NOMO-1 treated with DMSO at 0.1 percent for 48 hours (cell line): ENCODE results near the gene DPYSL4.
"Not testable (repeated sequence)": the region's sequence is repeated elsewhere in the genome, so short reads cannot be mapped to it uniquely, and the experiment has no call there.

Experiments
- DNase-seq: peaks from one replicate; lab custom pipeline; 2025; ENCODE audit not compliant: unreplicated experiment; lab: John Stamatoyannopoulos, UW

The DPYSL4 gene

GRCh38 chr10:132149271-132149670 lies 37.5 kb upstream of the DPYSL4 start:
- DNase-seq = no peak

GRCh38 chr10:132149917-132150316 lies 36.8 kb upstream of the DPYSL4 start:
- DNase-seq = no peak

- no peak for DNase-seq
Observed at GRCh38 chr10:132150777-132151176, 36.0 kb upstream of the DPYSL4 start.

DNA sequence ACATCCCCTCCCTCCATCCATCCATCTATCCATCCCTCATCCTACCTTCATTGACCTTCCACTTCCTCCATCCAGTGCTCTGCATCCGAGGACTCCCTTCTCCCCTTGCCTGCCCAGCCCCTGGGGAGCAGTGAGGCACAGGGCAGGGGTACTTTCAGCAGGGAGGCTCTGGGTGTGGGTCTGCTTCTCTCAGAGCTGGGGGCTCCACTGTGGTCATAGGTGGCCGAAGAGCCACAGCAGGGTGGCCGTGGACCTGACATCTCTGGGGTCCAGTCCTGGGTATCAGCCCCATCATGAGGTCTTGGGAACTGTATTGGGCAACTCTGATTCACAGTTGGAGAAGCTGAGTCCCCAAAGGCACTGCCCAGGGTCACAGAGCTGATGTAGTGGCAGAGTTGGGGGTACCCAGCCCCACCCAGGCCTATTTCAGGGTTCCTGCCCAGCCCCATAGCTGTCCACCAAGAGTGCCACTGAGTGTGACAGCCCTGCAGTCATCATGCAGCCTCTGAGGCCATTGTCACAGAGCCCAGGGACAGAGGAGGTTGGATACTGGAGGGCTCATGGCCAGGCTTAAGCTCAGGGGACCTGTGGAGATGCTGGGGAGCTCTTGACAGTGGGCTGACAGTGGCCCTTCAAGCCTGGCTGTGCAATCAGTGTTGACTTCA lies 35.3 kb upstream of the DPYSL4 start:
- DNase-seq = no peak

GRCh38 chr10:132151951-132152505 lies 34.7 kb upstream of the DPYSL4 start:
- no peak for DNase-seq

- no peak for DNase-seq
Observed at GRCh38 chr10:132152896-132153580, 33.7 kb upstream of the DPYSL4 start.

DNA sequence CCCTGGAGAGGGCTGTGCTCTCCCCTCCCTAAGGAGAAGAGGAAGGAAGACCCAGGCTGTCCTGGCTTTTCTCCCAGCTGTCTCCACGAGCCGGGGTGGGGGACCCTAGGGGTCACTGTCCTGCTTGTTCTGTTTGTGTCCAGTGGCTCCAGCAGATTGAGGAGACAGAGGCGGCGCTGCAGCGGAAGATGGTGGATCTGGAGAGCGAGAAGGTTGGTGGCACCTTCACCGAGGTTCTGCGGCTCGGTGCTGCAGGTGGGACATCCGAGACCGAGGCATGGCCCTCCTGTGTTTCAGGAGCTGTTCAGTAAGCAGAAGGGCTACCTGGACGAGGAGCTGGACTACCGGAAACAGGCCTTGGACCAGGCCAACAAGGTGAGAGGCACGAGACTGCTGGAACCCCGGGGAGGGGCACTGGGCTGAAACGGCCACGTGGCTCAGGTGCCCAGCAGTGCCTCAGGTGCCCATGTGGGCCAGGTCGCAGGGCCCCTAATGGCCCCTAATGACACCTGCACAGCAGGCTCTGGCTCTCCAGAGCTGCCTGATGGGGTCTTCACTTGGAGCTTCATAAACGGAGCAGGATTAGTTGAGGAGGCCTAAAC lies 33.0 kb upstream of the DPYSL4 start:
- no peak for DNase-seq

DNA sequence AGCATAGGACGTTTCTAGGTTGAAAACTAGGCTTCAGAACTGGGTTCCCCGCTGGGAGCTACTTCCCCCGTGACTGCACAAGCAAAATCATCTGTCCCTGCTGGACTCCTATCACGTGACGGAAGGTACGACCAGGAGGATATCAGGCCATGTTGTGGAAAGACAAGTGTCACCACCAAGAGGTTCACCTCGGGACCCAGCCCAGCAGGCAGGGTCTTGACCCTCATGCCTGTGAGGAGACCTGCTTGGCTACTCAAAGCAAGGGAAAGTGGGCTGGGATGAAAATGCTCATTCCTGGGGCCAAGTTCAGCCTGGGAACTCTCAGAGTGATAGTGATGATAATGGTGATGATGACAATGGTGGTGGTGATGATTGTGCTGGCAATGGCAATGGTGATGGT lies 32.3 kb upstream of the DPYSL4 start:
- no peak for DNase-seq

- DNase-seq = no peak
Observed at GRCh38 chr10:132154931-132155330, 31.8 kb upstream of the DPYSL4 start.

DNA sequence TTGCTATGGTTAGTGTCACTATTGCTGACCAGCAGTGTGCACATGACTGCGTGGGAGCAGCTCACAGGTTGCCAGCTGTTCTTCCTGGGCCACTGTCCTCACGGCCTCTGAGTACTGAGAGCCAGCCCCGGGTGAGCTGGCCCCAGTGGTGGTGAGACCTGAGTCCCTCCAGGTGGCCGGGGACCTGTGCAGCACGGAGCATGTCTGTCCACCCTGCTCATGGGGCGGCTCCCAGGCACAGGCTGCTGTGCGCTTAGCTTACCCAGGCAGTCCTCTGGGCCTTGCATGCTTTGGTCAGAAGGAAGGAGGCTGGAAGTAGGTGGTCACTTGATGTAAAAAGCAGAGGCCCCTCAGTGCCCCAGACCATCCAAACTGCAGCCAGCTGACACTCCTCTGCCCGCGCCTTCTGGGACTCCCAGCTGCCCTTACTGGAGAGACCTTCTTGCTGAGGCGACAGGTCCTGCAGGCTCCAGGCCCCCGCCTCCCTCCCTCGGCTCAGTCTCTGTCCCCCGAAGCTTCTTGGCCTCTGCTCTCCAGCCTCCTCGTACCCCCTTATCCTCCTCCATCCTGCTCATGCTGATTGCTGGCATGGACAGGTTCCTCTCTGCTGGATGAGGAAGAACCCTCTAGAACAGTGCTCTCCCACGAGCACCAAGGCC lies 30.9 kb upstream of the DPYSL4 start:
- DNase-seq = no peak

GRCh38 chr10:132156382-132156781 lies 30.4 kb upstream of the DPYSL4 start:
- no peak for DNase-seq

GRCh38 chr10:132157101-132157500 lies 29.6 kb upstream of the DPYSL4 start:
- DNase-seq = no peak

- DNase-seq = no peak
Observed at GRCh38 chr10:132158122-132158741, 28.5 kb upstream of the DPYSL4 start.

DNA sequence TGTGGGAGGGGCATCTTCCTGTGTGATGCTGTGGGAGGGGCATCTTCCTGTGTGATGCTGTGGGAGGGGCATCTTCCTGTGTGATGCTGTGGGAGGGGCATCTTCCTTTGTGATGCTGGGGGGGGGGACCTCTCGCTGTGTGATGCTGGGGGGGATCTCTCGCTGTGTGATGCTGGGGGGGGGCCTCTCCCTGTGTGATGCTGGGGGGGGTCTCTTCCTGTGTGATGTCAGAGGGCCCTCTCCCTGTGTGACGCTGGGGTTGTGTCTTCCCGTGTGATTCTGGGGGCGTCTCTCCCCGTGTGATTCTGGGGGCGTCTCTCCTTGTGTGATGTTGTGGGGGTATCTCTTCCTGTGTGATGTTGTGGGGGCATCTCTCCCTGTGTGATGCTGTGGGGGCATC lies 27.9 kb upstream of the DPYSL4 start:
- DNase-seq = no peak

GRCh38 chr10:132159302-132160230 lies 27.2 kb upstream of the DPYSL4 start:
- not testable (repeated sequence) for DNase-seq

DNA sequence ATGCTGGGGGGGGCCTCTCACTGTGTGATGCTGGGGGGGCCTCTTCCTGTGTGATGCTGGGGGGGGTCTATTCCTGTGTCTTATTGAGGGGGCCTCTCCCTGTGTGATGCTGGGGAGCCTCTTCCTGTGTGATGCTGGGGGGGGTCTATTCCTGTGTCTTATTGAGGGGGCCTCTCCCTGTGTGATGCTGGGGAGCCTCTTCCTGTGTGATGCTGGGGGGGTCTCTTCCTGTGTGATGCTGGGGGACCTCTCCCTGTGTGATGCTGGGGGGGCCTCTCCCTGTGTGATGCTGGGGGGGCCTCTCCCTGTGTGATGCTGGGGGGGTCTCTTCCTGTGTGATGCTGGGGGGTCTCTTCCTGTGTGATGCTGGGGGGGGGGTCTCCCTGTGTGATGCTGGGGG lies 26.5 kb upstream of the DPYSL4 start:
- DNase-seq = not testable (repeated sequence)

DNA sequence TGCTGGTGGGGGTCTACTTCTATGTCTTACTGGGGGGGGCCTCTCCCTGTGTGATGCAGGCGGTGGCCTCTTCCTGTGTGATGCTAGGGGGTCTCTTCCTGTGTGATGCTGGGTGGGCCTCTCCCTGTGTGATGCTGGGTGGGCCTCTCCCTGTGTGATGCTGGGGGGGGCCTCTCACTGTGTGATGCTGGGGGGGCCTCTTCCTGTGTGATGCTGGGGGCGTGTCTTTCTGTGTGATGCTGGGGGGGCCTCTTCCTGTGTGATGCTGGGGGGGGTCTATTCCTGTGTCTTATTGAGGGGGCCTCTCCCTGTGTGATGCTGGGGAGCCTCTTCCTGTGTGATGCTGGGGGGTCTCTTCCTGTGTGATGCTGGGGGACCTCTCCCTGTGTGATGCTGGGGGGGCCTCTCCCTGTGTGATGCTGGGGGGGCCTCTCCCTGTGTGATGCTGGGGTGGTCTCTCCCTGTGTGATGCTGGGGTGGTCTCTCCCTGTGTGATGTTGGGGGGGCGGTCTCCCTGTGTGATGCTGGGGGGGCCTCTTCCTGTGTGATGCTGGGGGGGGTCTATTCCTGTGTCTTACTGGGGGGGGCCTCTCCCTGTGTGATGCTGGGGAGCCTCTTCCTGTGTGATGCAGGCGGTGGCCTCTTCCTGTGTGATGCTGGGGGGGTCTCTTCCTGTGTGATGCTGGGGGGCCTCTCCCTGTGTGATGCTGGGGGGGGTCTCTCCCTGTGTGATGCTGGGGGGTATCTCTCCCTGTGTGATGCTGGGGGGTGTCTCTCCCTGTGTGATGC lies 25.7 kb upstream of the DPYSL4 start:
- DNase-seq = not testable (repeated sequence)

GRCh38 chr10:132162021-132162531 lies 24.7 kb upstream of the DPYSL4 start:
- no peak for DNase-seq
